ENCODE measurements around the gene FAM3D. TPM values are rescaled to one million over a fixed set of nuclear protein-coding genes. Genes with fewer than 3 reads are reported as not detected.

FAM3D gene
- total RNA-seq, 2 donors from 2014 or later = 4.7 to 11.6 TPM

GRCh38 chr3:58672880-58673279 lies 6.3 kb upstream of the FAM3D start:
- Histone ChIP-seq H3K27me3 (replicated peaks; ENCODE audit: insufficient read depth) (no peaks in the 10 kb centered on the region), H3K36me3 (no peaks in the 10 kb centered on the region), H3K27ac (no peak overlapping the region), H3K9me3 (no peaks in the 10 kb centered on the region), H3K4me1 (replicated peaks) (no peaks in the 10 kb centered on the region), H3K4me3 (no peak overlapping the region)
- no peak for DNase-seq (ENCODE audit: low spot score)
- intact Hi-C loops (cut with DNase I) = no loop called here
- 88% methylated on average over 3 of the region's 3 CpGs for WGBS
- TF ChIP-seq POLR2AphosphoS5 (IDR thresholded peaks at IDR 0.05) (no peak), POLR2A (IDR thresholded peaks at IDR 0.05) (no peak)
- TF ChIP-seq, protein P1, sequence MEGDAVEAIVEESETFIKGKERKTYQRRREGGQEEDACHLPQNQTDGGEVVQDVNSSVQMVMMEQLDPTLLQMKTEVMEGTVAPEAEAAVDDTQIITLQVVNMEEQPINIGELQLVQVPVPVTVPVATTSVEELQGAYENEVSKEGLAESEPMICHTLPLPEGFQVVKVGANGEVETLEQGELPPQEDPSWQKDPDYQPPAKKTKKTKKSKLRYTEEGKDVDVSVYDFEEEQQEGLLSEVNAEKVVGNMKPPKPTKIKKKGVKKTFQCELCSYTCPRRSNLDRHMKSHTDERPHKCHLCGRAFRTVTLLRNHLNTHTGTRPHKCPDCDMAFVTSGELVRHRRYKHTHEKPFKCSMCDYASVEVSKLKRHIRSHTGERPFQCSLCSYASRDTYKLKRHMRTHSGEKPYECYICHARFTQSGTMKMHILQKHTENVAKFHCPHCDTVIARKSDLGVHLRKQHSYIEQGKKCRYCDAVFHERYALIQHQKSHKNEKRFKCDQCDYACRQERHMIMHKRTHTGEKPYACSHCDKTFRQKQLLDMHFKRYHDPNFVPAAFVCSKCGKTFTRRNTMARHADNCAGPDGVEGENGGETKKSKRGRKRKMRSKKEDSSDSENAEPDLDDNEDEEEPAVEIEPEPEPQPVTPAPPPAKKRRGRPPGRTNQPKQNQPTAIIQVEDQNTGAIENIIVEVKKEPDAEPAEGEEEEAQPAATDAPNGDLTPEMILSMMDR (IDR thresholded peaks at IDR 0.05) = no peak

GRCh38 chr3:58672451-58672850 lies 5.9 kb upstream of the FAM3D start:
- Histone ChIP-seq H3K36me3 (no peaks in the 10 kb centered on the region), H3K4me3 (no peak overlapping the region), H3K27ac (no peak overlapping the region), H3K4me1 (replicated peaks) (no peaks in the 10 kb centered on the region), H3K9me3 (no peaks in the 10 kb centered on the region), H3K27me3 (replicated peaks; ENCODE audit: insufficient read depth) (no peaks in the 10 kb centered on the region)
- intact Hi-C loops (cut with DNase I) = no loop called here
- TF ChIP-seq POLR2AphosphoS5 (IDR thresholded peaks at IDR 0.05) (no peak), POLR2A (IDR thresholded peaks at IDR 0.05) (no peak)
- TF ChIP-seq, protein P1 (IDR thresholded peaks at IDR 0.05) = no peak
- DNase-seq (ENCODE audit: low spot score) = no peak
- 87% methylated on average over 8 of the region's 8 CpGs for WGBS

DNA sequence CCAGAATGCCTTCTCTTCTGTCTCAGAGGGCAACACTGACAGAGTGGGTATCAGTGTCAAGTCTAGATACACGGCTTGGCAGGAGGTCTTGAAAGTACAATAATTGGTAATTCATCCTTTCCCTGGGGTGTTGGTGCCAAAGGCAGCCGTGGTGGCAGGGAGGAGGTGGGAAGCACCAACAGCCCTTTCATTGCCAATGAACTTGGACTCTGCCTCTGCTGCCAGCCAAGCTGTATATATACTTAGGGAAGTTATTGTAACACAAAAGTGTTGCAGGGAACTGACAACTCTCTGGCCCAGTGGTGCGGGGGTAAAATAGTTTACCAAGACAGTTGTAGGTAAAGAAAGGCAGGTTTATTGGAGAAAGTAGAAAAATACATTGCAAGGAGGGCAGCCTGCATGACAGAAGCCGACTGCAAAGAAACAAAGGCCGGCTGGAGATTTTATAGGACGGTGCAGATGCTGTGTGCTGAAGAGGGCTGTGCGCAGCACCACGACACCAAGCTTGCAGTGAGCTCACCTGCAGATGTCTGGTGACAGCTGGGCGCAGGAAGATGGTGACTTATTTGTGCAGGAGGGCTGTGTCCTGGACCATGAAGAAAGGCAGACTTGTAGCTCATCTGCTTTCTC lies 4.0 kb upstream of the FAM3D start:
- Histone ChIP-seq H3K36me3 (no peaks in the 10 kb centered on the region), H3K4me3 (no peak overlapping the region), H3K9me3 (no peaks in the 10 kb centered on the region), H3K27ac (no peak overlapping the region), H3K27me3 (replicated peaks; ENCODE audit: insufficient read depth) (no peaks in the 10 kb centered on the region), H3K4me1 (replicated peaks) (no peaks in the 10 kb centered on the region)
- TF ChIP-seq POLR2AphosphoS5 (IDR thresholded peaks at IDR 0.05) = no peak
- TF ChIP-seq, protein P1 (IDR thresholded peaks at IDR 0.05) = no peak
- no peak for TF ChIP-seq POLR2A (IDR thresholded peaks at IDR 0.05)
- WGBS = 36% methylated on average over 9 of the region's 9 CpGs
- intact Hi-C loops (cut with DNase I) = no loop called here
- no peak for DNase-seq (ENCODE audit: low spot score)

GRCh38 chr3:58668247-58668646 lies 1.7 kb upstream of the FAM3D start:
- no peak for DNase-seq (ENCODE audit: low spot score)
- H3K27me3 ChIP-seq (replicated peaks; ENCODE audit: insufficient read depth) = no peaks in the 10 kb centered on the region
- H3K4me3 ChIP-seq = no peak overlapping the region

GRCh38 chr3:58667704-58668103 lies 1.1 kb upstream of the FAM3D start:
- H3K27ac ChIP-seq = no peak overlapping the region
- no peaks in the 10 kb centered on the region for H3K27me3 ChIP-seq (replicated peaks; ENCODE audit: insufficient read depth)
- no peaks in the 10 kb centered on the region for H3K9me3 ChIP-seq
- no peaks in the 10 kb centered on the region for H3K4me1 ChIP-seq (replicated peaks)
- DNase-seq (ENCODE audit: low spot score) = no peak
- intact Hi-C loops (cut with DNase I) = no loop called here
- no peaks in the 10 kb centered on the region for H3K36me3 ChIP-seq
- no peak overlapping the region for H3K4me3 ChIP-seq
- TF ChIP-seq, protein P1 (IDR thresholded peaks at IDR 0.05) = no peak
- TF ChIP-seq POLR2AphosphoS5 (IDR thresholded peaks at IDR 0.05) = no peak
- TF ChIP-seq POLR2A (IDR thresholded peaks at IDR 0.05) = no peak
- 79% methylated on average over 6 of the region's 6 CpGs for WGBS

More at GRCh38 chr3:58668247-58668646, 1.7 kb upstream of the FAM3D start:
- intact Hi-C loops (cut with DNase I) = no loop called here
- no peak for TF ChIP-seq POLR2A (IDR thresholded peaks at IDR 0.05)
- TF ChIP-seq POLR2AphosphoS5 (IDR thresholded peaks at IDR 0.05) = no peak
- TF ChIP-seq, protein P1 (IDR thresholded peaks at IDR 0.05) = no peak
- 90% methylated on average over 8 of the region's 8 CpGs for WGBS
- no peak overlapping the region for H3K27ac ChIP-seq
- H3K4me1 ChIP-seq (replicated peaks) = no peaks in the 10 kb centered on the region
- H3K36me3 ChIP-seq = no peaks in the 10 kb centered on the region
- no peaks in the 10 kb centered on the region for H3K9me3 ChIP-seq
